Psoas muscle (tissue), 8 donors: ENCODE data around the gene TTLL11. TPM values are rescaled to one million over a fixed set of nuclear protein-coding genes. Genes with fewer than 3 reads are reported as not detected.
A peak's percentile ranks its signal among the peaks of the same experiment; 100 is the strongest.

Experiments used
- ATAC-seq, 4 donors: fragments of 200-7000 bp; cut with Tn5 transposase; one replicate each; pipeline ENCODE4 v1.9.1; 2020; ENCODE audit warnings: moderate library complexity in 3 of 4, mild to moderate bottlenecking in 2 of 4
- DNase-seq, 2 donors: peaks; one replicate each; pipeline ENCODE4 v3.0.0-alpha.2; 2020
- H3K27ac ChIP-seq: fragments of 200-600 bp; one replicate; pipeline ENCODE4 v1.8.0; 2022
- H3K27me3 ChIP-seq, 3 donors: fragments of 200-600 bp in 1 of 3; one replicate each; pipeline versions ENCODE4 v1.6.1 to v1.8.0; 2013 to 2022; ENCODE audit warnings: low read length in 2 of 3, mild to moderate bottlenecking in 2 of 3, moderate library complexity in 1 of 3; ENCODE audit not compliant: insufficient read depth in 3 of 3
- H3K36me3 ChIP-seq, 2 donors: fragments of 200-600 bp in 1 of 2; one replicate each; pipeline versions ENCODE4 v1.6.1 to v1.8.0; 2013 to 2022; ENCODE audit warnings: low read depth in 1 of 2, mild to moderate bottlenecking in 1 of 2, moderate library complexity in 1 of 2; ENCODE audit not compliant: insufficient read depth in 1 of 2
- H3K4me1 ChIP-seq: fragments of 200-600 bp; one replicate; pipeline ENCODE4 v1.8.0; 2022
- H3K4me3 ChIP-seq: fragments of 200-600 bp; one replicate; pipeline ENCODE4 v1.8.0; 2022; ENCODE audit warnings: mild to moderate bottlenecking
- H3K9me3 ChIP-seq: fragments of 200-600 bp; one replicate; pipeline ENCODE4 v1.8.0; 2022
- CTCF ChIP-seq: fragments of 200-600 bp; IDR thresholded peaks from one replicate; pipeline ENCODE4 v1.8.0; 2022; ENCODE audit warnings: antibody characterized with exemption
- WGBS, 3 donors: extraction: QIAGEN DNeasy Blood & Tissue Kit; methylation state at CpG; one replicate each; pipeline versions ENCODE4 v1.1.6 to v1.1.7; 2013; 5-methylcytosine and 5-hydroxymethylcytosine counted together
- intact Hi-C, 2 donors: fragments of 100-400 bp; cut with DNase I; formaldehyde crosslinking; loops; one replicate each; pipeline versions ENCODE4 v1.11.0 to v1.14.2; 2022
- polyA plus RNA-seq, 3 donors: library from polyadenylated mRNA; stranded (reverse); fragments of 200-250 nt; gene quantifications; one replicate each; pipeline ENCODE4 v1.2.3, GENCODE V29; 2013
- total RNA-seq, 4 donors: library from RNA; stranded (reverse); fragmentation: NEBNext Ultra II Directional in 2 of 4; extraction: Animal tissue kit (Norgen Biotek cat#: 25700) in 2 of 4; gene quantifications; one replicate each; pipeline versions ENCODE4 v1.2.1 to v1.2.4, GENCODE V29; 2021 to 2023
- donor health status: healthy with polysubstance abuse.
- donor health status: DM: no; HTN: no; CAD: no; lungs with moderate emphysema.
- donor health status: Bipolar disorder and iron deficiency.
- donor health status: healthy.
- donor health status: DM: yes; HTN: yes; CAD: no.
- donor health status: DM: no; HTN: no; CAD: no.
- donor health status: DM: no; HTN: no; CAD: no.
- donor health status: DM: yes; HTN: yes; CAD: no.

TTLL11 gene
- total and polyA plus RNA-seq, 7 donors, result 15.1 to 56.4 (median 19.3) TPM

GRCh38 chr9:121831869-121832268, 261.2 kb downstream of the TTLL11 start:
- intact Hi-C loops, result no loop called here
- Histone ChIP-seq H3K27me3 (no peaks in the 10 kb centered on the region), H3K9me3 (no peaks in the 10 kb centered on the region), H3K4me1 (no peaks in the 10 kb centered on the region), H3K36me3 (no peaks in the 10 kb centered on the region), H3K27ac (no peak overlapping the region), H3K4me3 (no peak overlapping the region)
- no peak for TF ChIP-seq CTCF
- DNase-seq (peak in 1 of 2 donors; percentile 8), ATAC-seq (no peak)
- 99 to 100% (median 100%) methylated on average over 3 of the region's 3 CpGs for WGBS, 3 donors

- DNase-seq (no peak), ATAC-seq (no peak)
- Histone ChIP-seq H3K27ac (no peak overlapping the region), H3K4me3 (no peak overlapping the region), H3K36me3 (no peaks in the 10 kb centered on the region), H3K4me1 (peaks cover 1% of the 10 kb centered on the region), H3K9me3 (no peaks in the 10 kb centered on the region), H3K27me3 (no peaks in the 10 kb centered on the region)
- no peak for TF ChIP-seq CTCF
- intact Hi-C loops, result no loop called here
- 83 to 95% (median 87%) methylated on average over 3 of the region's 3 CpGs for WGBS, 3 donors
Measured at GRCh38 chr9:121830441-121831140, 262.5 kb downstream of the TTLL11 start.

- ATAC-seq (no peak), DNase-seq (no peak)
- intact Hi-C loops, result no loop called here
- Histone ChIP-seq H3K9me3 (no peaks in the 10 kb centered on the region), H3K4me3 (no peak overlapping the region), H3K36me3 (peaks cover 0 to 6% of the 10 kb centered on the region in 2 donors), H3K4me1 (peaks cover 5% of the 10 kb centered on the region), H3K27me3 (no peaks in the 10 kb centered on the region), H3K27ac (no peak overlapping the region)
- WGBS, 3 donors, result 93 to 94% (median 94%) methylated on average over 17 of the region's 17 CpGs
- TF ChIP-seq CTCF, result no peak
Measured at GRCh38 chr9:121827251-121827967, 265.7 kb downstream of the TTLL11 start.

- H3K4me1 ChIP-seq, result peaks cover 5% of the 10 kb centered on the region
- ATAC-seq (no peak), DNase-seq (no peak)
- 88 to 90% (median 89%) methylated on average over 7 of the region's 7 CpGs for WGBS, 3 donors
- no peak overlapping the region for H3K4me3 ChIP-seq
- no peaks in the 10 kb centered on the region for H3K9me3 ChIP-seq
- no peak for TF ChIP-seq CTCF
- intact Hi-C loops, result no loop called here
- H3K36me3 ChIP-seq, result peaks cover 0 to 13% of the 10 kb centered on the region in 2 donors
- no peaks in the 10 kb centered on the region for H3K27me3 ChIP-seq
- no peak overlapping the region for H3K27ac ChIP-seq
Measured at GRCh38 chr9:121826711-121827110, 266.4 kb downstream of the TTLL11 start.
